Midbrain (tissue), 1 donor: Measurements from ENCODE around the gene FRMD3.

Experiments used
- DNase-seq: peaks from one replicate; lab custom pipeline; 2025; lab: John Stamatoyannopoulos, UW

FRMD3 gene

GRCh38 chr9:83283528-83283927 is 254.7 kb downstream of the FRMD3 start:
- no peak for DNase-seq

GRCh38 chr9:83281306-83282255 is 256.6 kb downstream of the FRMD3 start:
- DNase-seq: peak; percentile 16

DNA sequence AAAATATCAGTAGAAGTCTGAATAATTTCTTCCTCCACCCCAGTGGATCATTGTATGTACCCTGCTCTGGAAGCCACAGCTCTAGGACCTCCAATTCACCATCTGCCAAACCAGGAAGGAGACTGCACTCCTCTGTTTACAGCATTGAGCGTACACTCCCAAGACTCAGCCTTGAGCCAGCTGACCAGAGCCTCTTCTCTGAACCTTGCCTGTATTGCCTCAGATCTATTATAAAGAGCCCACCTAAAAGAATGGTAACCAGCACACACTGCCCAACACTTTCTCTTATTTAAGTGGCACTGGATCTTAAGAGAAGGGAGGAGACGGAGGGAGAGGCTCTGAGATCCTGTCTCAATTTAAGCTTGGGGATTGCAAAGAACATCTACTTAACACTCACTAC is 257.4 kb downstream of the FRMD3 start:
- no peak for DNase-seq

DNA sequence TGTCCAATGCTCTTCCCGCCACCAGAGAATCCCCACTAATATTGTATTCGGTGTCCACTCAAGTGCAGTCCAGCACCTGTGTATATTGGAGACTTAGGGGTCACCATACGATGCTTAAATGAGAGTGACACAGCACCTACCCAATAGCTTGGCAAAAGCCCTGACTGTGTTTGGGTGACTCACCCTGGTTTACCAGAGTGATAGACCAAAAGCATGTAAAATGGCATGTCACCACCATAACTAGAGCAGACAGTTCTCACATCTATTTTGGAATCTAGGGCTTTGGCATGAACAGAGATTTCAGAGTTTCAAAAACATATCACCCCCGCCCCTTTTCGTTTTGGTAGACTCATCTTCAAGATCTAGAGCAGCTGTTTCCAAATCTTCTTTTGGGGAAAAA is 257.9 kb downstream of the FRMD3 start:
- DNase-seq: no peak

- no peak for DNase-seq
Measured at GRCh38 chr9:83274787-83275186, 263.4 kb downstream of the FRMD3 start.

GRCh38 chr9:83271665-83272071 is 266.5 kb downstream of the FRMD3 start:
- DNase-seq: no peak

DNA sequence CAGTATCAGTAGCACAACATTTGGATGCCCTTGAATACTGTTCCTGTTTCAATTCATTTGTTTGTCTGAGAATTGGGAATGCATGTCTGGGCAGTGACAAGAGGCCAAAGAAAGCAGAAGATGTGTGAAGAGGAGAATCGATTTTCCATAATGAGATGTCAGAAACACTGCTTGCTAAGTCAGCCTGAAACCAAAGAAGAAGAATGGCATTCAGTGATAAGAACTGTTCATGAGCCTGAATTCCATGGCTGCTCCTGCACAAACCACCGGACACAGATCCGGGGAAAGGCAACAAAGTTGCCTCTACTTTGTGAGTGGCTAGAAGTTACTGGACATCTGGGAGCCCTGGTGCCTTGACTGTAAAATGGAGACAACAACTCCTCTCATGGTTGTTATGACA is 268.1 kb downstream of the FRMD3 start:
- no peak for DNase-seq

- no peak for DNase-seq
Measured at GRCh38 chr9:83267741-83268140, 270.5 kb downstream of the FRMD3 start.

DNA sequence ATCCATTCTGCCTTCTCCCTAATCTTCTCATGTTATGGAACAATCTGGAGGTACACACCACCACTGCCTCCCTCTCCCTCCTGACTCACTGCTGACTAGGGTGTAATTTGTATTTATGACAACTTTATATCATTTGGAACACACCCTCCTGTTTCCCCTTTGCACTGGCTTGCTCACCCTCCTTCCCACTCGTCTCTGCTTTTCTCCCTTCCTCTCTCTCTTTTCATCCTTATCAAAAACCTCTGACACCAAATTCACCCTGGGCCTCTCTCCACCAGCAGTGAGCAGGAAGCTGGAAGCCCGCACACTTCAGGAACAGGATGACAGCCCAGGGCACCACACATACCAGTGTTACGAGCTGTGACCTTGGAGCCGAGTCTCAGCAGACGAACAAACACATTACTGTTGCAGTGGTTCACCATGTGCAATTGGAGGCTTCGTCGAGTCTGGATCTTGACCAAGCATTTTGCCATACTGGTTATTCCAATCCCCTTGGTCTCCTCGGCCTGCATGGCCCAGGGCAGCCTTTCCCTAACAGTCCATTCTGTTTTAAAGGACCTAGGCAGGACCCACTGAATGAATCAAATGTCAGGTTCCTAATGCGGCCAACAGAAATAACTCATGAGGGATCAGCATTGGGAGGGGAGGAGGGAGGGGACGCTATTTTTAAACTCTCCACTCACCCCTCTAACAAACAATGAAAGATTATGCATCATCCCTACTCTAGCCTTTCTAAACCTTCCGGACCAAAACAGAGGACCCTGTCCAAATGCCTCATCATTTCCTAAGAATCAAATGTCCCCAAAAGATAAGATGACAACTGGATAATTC is 271.3 kb downstream of the FRMD3 start:
- no peak for DNase-seq

- no peak for DNase-seq
Measured at GRCh38 chr9:83266331-83266665, 271.9 kb downstream of the FRMD3 start.

DNA sequence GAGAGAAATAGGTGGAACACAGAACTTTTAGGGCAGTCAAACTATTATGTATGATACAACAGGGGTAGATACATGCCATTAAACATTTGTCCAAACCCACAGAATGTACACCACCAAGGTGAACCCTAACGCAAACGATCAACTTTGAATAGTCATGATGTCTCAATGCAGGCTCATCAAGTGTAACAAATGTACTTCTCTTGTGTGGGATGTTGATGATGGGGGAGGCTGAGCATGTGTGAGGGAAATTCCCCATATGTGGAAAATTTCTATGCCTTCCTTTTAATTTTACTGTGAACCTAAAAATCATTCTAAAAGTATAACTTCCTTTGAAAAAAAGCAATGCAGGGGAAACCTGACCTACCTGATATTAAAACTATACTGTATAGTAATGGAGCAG is 273.9 kb downstream of the FRMD3 start:
- DNase-seq: no peak

- no peak for DNase-seq
Measured at GRCh38 chr9:83259558-83259957, 278.6 kb downstream of the FRMD3 start.

- DNase-seq: no peak
Measured at GRCh38 chr9:83257937-83258891, 280.0 kb downstream of the FRMD3 start.

DNA sequence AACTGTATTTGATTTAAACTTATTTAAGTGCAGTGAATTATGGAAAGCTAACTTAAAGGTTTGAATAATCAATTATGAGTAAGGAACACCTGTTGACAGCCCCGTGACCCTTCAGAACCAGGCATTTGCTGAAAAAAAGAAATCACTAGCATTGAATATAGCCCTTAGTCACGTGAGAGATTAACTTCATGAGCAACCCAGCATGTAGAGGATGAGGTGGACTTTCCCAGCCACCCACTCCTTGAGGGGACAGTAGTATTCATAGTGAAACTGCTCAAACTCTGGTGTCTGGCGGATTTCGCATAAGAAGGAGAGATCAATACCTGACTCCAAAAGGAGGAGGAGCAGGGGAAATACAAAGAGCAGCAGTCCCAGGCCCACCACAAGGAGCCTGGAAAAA is 290.5 kb downstream of the FRMD3 start:
- no peak for DNase-seq

GRCh38 chr9:83245979-83246659 is 292.1 kb downstream of the FRMD3 start:
- DNase-seq: no peak

- DNase-seq: no peak
Measured at GRCh38 chr9:83242066-83242465, 296.1 kb downstream of the FRMD3 start.

GRCh38 chr9:83240671-83241070 is 297.5 kb downstream of the FRMD3 start:
- no peak for DNase-seq

GRCh38 chr9:83239747-83240146 is 298.5 kb downstream of the FRMD3 start:
- DNase-seq: no peak

DNA sequence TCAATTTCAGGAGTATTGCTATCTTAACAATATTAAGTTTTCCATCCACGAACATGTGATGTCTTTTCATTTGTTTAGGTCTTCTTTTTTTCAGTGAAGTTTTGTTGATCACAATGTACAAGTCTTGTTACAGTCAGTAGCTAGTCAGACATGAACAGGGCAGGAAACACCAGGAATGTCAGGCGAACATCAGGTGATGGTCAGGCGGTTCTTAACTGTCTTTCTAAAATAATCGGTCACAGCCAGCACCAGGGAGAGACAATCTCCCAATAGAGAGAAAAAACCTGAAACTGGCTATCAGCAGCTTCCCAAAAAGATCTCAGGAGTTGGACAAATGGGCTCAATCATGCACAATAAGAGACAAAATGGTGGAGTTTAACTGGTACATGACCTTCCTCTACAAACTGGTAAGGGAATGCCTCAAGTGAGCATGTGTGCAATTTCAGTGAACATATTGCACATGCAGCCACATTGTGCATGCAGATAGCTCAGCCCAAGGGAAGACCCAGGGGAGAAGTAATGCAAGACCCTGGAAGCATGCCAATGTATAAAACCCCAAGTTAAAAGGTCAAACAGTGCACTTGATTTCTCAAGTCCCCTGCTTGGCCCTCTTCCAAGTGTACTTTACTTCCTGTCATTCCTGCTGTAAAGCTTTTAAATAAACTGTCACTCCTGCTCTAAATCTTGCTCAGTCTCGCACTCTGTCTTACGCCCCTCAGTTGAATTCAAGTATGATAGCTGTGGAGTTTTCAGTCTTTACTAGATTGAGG is 299.1 kb downstream of the FRMD3 start:
- no peak for DNase-seq

- DNase-seq: no peak
Measured at GRCh38 chr9:83236029-83236696, 302.0 kb downstream of the FRMD3 start.
